Breast epithelium (tissue), 4 donors: ENCODE results near the gene ISCA2. TPM values are rescaled to one million over a fixed set of nuclear protein-coding genes. Genes with fewer than 3 reads are reported as not detected.

Experiments
- DNase-seq, 2 donors: peaks; one replicate each; pipeline ENCODE4 v3.0.0-alpha.2; 2019; ENCODE audit warnings: low spot score in 2 of 2
- H3K27ac ChIP-seq, 2 donors: fragments of 200-600 bp; sonication (generic) in 1 of 2; one replicate each; pipeline ENCODE4 v1.5.1; 2016 to 2019; ENCODE audit warnings: mild to moderate bottlenecking in 1 of 2
- H3K27me3 ChIP-seq, 2 donors: fragments of 200-600 bp; sonication (generic) in 1 of 2; one replicate each; pipeline versions ENCODE4 v1.5.1 to v1.6.0; 2017 to 2019; ENCODE audit warnings: control low read depth in 1 of 2, mild to moderate bottlenecking in 1 of 2
- H3K36me3 ChIP-seq: fragments of 200-600 bp; one replicate; pipeline ENCODE4 v1.5.1; 2019
- H3K4me1 ChIP-seq, 2 donors: fragments of 200-600 bp; sonication (generic); one replicate each; pipeline ENCODE4 v1.5.1; 2016 to 2019; ENCODE audit warnings: control low read depth in 1 of 2
- H3K4me3 ChIP-seq, 3 donors: fragments of 200-600 bp; sonication (generic); 1 replicate in 2 of 3; 2 replicates in 1 of 3; pipeline ENCODE4 v1.5.1; 2016 to 2019; ENCODE audit warnings: mild to moderate bottlenecking in 3 of 3, moderate library complexity in 2 of 3
- H3K9me3 ChIP-seq, 2 donors: fragments of 200-600 bp; sonication (generic) in 1 of 2; one replicate each; pipeline ENCODE4 v1.5.1; 2016 to 2019; ENCODE audit warnings: control low read depth in 1 of 2
- CTCF ChIP-seq, 3 donors: fragments of 450-650 bp; IDR thresholded peaks; one replicate each; pipeline ENCODE4 v1.5.1; 2016 to 2017; ENCODE audit warnings: antibody characterized with exemption in 3 of 3, mild to moderate bottlenecking in 3 of 3, moderate library complexity in 3 of 3
- POLR2A ChIP-seq: fragments of 450-650 bp; IDR thresholded peaks from one replicate; pipeline ENCODE4 v1.6.1; 2016; ENCODE audit warnings: antibody characterized with exemption, mild to moderate bottlenecking, moderate library complexity
- POLR2AphosphoS5 ChIP-seq, 3 donors: sonication (generic); formaldehyde crosslinking; IDR thresholded peaks; one replicate each; pipeline ENCODE4 v1.6.1; 2017; ENCODE audit warnings: antibody characterized with exemption in 3 of 3
- intact Hi-C: fragments of 100-400 bp; cut with DNase I; formaldehyde crosslinking; loops from one replicate; pipeline ENCODE4 v1.15.1; 2023; ENCODE audit warnings: low total_unique reads
- total RNA-seq, 3 donors: library from RNA; depleted of rRNA; stranded (reverse); fragments of >200 nt; gene quantifications; one replicate each; pipeline ENCODE4 v1.1.0, GENCODE V29; 2016

The ISCA2 gene
- total RNA-seq, 3 donors from 2014 or later: 17.3 to 31.8 (median 21.3) TPM

GRCh38 chr14:74501135-74501614 lies 7.6 kb downstream of the ISCA2 start:
- Histone ChIP-seq H3K4me3 (no peak overlapping the region), H3K27ac (peak overlapping the region; percentile 52 to 62), H3K9me3 (no peaks in the 10 kb centered on the region), H3K4me1 (no peaks in the 10 kb centered on the region), H3K27me3 (no peaks in the 10 kb centered on the region), H3K36me3 (no peaks in the 10 kb centered on the region)
- peak; percentile 73 to 87 for DNase-seq
- intact Hi-C loops: no loop called here
- peak in 2 of 3 donors; percentile 19 to 64 for TF ChIP-seq POLR2AphosphoS5 (IDR thresholded peaks at IDR 0.05)
- TF ChIP-seq CTCF (IDR thresholded peaks at IDR 0.05): peak; percentile 59 to 78 (median 61)
- no peak for TF ChIP-seq POLR2A

GRCh38 chr14:74501691-74502090 lies 8.1 kb downstream of the ISCA2 start:
- TF ChIP-seq CTCF (IDR thresholded peaks at IDR 0.05) (no peak), POLR2AphosphoS5 (IDR thresholded peaks at IDR 0.05) (no peak), POLR2A (no peak)
- Histone ChIP-seq H3K27ac (peak overlapping the region; percentile 52 to 62), H3K36me3 (no peaks in the 10 kb centered on the region), H3K9me3 (no peaks in the 10 kb centered on the region), H3K27me3 (no peaks in the 10 kb centered on the region), H3K4me1 (no peaks in the 10 kb centered on the region), H3K4me3 (no peak overlapping the region)
- no peak for DNase-seq
- intact Hi-C loops: no loop called here

- no peak for DNase-seq
- intact Hi-C loops: no loop called here
- TF ChIP-seq POLR2AphosphoS5 (IDR thresholded peaks at IDR 0.05): no peak
- no peak for TF ChIP-seq POLR2A
- peak; percentile 26 to 71 (median 27) for TF ChIP-seq CTCF (IDR thresholded peaks at IDR 0.05)
- H3K9me3 ChIP-seq: no peaks in the 10 kb centered on the region
- no peak overlapping the region for H3K4me3 ChIP-seq
- H3K27ac ChIP-seq: peak overlapping the region; percentile 52 to 62
- no peaks in the 10 kb centered on the region for H3K27me3 ChIP-seq
- H3K36me3 ChIP-seq: no peaks in the 10 kb centered on the region
- H3K4me1 ChIP-seq: no peaks in the 10 kb centered on the region
These were observed 8.9 kb downstream of the ISCA2 start for GRCh38 chr14:74502236-74503019.

- intact Hi-C loops: no loop called here
- peak overlapping the region in 1 of 2 donors; percentile 52 for H3K27ac ChIP-seq
- no peaks in the 10 kb centered on the region for H3K4me1 ChIP-seq
- H3K27me3 ChIP-seq: no peaks in the 10 kb centered on the region
- H3K9me3 ChIP-seq: no peaks in the 10 kb centered on the region
- TF ChIP-seq POLR2AphosphoS5 (IDR thresholded peaks at IDR 0.05): no peak
- no peak for TF ChIP-seq POLR2A
- TF ChIP-seq CTCF (IDR thresholded peaks at IDR 0.05): no peak
- no peak overlapping the region for H3K4me3 ChIP-seq
- no peaks in the 10 kb centered on the region for H3K36me3 ChIP-seq
- DNase-seq: no peak
These were observed 9.8 kb downstream of the ISCA2 start for GRCh38 chr14:74503291-74503937.

GRCh38 chr14:74503938-74504335 lies 10.4 kb downstream of the ISCA2 start:
- Histone ChIP-seq H3K27ac (no peak overlapping the region), H3K4me3 (no peak overlapping the region)
- intact Hi-C loops: no loop called here

More at GRCh38 chr14:74503938-74504335, 10.4 kb downstream of the ISCA2 start:
- DNase-seq: no peak
- TF ChIP-seq POLR2AphosphoS5 (IDR thresholded peaks at IDR 0.05) (no peak), CTCF (IDR thresholded peaks at IDR 0.05) (no peak), POLR2A (no peak)
- Histone ChIP-seq H3K9me3 (no peaks in the 10 kb centered on the region), H3K27me3 (no peaks in the 10 kb centered on the region), H3K36me3 (no peaks in the 10 kb centered on the region), H3K4me1 (no peaks in the 10 kb centered on the region)
